HS-27A (cell line): ENCODE results near the gene SLC18B1.
"Not testable (repeated sequence)": the region's sequence is repeated elsewhere in the genome, so short reads cannot be mapped to it uniquely, and the experiment has no call there.

Source experiments
- DNase-seq: peaks from one replicate; pipeline ENCODE4 v3.0.0-alpha.2; 2012; ENCODE audit warnings: low read depth, missing footprints

SLC18B1 gene

DNA sequence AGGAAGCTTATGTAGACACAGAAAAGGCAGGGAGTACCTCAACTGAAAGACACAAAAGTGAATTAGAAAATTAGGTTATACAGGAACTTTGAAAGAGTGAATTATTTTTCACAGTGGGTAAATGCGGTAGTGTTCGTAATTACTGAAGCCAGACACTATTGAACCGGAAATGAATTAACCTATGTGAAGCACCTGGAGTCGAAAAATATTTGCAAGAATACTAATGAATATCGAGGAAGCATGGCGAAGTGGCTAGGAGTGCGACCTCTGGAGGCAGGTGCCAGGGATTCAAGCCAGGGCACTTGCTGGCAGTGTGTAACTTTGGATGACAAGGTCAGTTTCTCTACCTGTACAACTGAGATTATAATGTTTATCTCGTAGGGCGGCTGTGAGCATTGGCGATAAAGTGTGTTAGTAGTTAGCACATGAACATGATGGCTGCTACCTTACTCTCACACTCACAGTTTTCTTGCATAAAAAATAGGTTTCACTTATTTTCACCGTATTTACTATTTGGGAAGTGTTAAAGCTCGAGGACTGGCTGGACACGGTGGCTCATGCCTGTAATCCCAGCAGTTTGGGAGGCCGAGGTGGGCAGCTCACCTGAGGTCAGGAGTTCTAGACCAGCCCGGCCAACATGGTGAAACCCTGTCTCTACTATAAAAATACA is 567 bp upstream of the SLC18B1 start:
- no peak for DNase-seq

DNA sequence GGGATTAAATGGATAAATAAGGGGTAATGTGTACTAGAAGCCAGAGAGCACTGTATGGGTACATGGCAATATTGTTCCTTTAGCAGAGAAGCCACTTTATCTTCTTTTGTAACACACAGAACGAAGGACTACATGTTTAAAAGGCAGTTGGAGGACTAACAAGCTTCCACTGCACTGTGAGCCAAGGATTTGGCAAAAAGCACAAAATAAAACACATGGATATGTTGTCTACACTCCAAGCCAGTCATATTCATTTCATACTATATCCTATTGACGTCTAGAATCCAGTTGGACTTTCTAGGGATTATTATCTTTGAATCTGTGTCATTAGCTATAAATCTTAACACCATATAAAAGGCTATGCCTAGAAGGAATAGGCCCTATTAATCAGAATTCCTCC is 3.0 kb downstream of the SLC18B1 start:
- DNase-seq, result no peak

DNA sequence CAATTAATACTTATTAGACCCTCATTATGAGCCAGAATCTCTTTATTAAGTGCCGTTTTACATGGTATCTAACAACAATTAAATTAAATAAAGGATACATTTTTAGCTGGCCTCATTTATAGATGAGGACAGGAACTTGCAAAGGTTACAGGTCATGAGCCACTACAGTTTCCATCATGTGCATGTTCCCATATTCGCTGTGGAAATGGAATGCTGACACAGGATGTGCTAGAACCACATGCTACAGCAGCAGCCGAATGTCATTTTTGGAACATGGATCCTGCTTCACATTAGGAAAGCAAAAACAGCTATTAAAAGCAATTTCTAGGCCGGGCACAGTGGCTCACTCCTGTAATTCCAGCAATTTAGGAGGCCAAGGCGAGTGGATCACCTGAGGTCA is 5.9 kb downstream of the SLC18B1 start:
- DNase-seq, result no peak

DNA sequence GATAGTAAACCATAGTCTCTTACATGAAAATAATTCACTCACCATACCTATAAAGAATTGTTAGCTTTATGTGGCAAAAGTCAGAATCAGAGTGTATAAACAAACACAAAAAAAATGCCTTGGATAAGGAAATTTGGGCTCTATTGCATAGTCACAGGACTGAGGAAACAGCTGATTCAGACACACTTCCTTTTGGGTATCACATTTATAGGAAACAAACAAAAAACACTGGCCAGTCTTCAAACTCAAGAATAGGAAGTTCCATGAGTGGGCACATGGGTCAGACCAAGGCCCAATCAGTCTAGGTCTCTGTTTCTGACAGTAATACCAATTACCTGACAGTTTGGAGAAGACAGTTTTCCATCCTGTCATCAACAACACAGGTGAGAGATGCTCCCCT is 8.0 kb downstream of the SLC18B1 start:
- no peak for DNase-seq

DNA sequence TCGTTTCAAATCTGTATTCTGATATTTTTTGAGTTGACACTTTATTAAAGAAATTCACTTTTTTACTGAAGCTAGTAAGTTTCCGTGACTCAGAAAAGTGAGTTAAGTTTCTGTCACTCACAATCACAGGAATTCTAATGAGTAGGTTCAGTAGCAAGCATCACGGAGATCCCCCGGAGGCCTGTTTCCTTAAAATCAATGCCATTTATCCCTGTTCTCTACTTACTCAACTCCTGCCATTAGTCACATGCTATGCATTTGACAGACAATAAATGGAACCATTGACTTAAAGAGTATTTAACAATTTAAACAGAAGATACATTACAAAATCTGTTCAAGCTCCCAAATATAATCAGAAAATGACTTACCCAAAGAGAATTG is 9.1 kb downstream of the SLC18B1 start:
- no peak for DNase-seq

DNA sequence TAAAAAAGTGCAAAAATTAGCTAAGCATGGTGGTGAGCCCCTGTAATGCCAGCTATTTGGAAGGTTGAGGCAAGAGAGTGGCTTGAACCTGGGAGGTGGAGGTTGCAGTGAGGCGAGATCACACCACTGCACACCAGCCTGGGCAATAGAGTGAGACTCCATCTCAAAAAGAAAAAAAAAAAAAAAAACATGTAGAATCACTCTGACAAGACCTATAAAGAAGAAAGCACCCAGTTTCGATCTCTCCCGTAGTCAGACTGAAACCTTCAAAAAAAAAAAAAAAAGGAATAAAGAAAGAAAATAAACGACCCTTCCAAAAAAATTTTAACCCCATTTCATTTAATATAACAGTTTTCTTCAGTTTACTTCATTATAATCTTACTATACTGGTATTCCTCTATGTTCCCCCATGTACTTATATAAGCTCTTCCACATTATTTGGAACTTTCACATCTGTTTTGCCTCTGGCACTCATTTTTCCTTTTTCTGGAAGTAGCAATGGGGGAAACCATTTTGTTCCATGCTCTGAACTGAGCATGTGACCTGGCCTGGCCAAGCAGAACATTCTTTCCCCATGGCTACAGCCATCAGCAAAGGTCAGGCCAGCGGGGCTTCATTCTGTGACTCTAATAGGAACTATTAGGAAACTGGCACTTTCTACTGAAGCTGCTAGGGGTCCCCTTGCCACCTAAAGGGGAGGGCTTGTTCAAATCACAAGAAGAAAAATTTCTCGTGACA is 9.6 kb downstream of the SLC18B1 start:
- DNase-seq, result no peak

DNA sequence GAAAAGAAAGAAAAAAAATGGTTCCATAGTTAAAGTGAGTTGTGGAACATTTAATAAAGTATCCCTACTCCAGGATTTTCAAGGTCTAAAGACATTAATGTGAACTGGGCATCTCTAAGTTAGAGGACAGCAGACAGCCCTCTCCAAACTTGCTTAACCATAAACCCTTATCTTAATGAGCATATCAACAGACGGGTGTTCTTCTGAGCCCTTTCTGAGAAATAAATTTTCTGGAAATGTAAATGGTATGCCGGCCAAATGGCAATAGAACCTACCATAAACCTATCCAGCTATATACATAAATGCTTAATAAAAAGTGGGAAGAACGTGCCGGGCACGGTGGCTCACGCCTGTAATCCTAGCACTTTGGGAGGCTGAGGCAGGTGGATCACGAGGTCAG is 12.5 kb downstream of the SLC18B1 start:
- no peak for DNase-seq

DNA sequence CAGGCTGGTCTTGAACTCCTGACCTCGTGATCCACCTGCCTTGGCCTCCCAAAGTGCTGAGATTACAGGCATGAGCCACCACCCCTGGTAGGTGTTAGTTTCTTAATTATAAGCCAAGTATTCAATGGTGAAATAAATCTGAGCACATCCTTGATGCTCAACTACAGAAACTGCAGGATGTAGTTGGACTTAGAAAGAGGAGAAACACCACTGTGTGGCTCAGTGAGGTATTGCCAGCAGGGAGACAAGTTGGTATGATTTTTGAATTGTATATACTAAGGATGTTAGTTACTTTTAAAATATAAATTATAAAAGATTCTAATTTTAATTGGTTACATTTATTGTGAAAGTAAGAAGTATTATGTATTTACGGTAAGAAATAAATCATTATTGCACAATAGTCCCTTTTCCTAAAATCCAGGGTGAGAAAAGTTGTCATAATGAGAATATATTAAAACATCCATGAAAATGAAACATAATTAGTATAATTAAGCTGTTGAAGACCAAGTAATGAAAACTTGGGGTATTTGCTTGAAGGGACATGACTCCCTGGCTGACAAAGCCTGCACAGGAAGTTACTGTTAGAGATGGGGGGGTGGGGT is 17.6 kb downstream of the SLC18B1 start:
- DNase-seq, result no peak

DNA sequence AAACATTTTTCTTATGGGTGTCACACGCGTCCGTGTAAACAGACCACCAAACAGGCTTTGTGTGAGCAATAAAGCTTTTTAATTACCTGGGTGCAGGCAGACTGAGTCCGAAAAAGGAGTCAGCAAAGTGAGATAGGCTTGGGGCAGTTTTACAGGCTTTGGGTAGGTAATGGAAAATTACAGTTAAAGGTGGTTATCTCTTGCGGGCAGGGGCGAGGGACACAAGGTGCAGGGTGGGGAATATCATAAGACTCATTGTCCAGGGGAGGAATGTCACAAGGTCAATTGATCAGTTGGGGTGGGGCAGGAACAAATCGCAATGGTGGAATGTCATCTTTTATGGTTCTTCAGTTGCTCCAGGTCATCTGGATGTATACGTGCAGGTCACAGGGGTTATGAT is 20.6 kb downstream of the SLC18B1 start:
- DNase-seq, result not testable (repeated sequence)

DNA sequence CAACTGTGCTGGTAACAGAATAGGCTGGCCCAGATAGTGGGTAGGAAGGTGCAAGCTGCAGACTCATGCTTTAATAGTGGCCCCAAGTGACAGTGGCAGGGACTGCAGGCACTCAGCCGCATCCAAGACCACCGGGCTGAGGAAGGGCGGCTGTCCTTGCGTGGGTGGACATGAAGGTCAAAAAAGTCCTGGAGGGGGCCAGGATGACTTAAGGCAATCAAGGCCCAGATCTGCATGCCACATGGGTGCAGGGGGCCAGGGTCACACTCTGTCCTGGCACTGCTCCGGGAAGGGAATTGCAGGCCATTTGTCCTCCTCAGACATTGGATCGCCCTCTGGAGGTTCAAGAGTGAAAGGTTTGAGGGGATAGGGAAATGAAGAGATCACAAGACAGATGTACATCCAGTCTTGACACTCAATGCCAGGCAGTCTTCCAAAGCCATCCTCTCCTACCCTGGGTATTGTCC is 30.4 kb downstream of the SLC18B1 start:
- no peak for DNase-seq

DNA sequence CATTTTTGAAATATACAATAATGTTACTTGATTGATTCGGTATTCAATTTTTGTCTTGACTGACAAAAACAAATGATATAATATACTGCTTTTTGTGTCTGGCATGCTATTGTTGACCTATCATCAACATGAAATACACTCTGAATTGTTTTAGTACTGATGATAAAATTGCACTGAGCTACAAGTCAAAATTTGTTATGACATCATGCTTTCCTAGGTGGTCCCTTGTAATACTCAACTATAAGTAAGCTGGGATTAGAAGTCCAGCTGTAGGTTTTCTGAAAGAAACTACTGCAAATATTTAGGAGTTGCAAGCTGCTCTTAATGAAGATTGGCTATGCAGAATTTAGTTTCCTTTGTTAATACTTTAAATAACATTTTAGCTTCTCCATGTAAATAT is 32.9 kb downstream of the SLC18B1 start:
- no peak for DNase-seq

DNA sequence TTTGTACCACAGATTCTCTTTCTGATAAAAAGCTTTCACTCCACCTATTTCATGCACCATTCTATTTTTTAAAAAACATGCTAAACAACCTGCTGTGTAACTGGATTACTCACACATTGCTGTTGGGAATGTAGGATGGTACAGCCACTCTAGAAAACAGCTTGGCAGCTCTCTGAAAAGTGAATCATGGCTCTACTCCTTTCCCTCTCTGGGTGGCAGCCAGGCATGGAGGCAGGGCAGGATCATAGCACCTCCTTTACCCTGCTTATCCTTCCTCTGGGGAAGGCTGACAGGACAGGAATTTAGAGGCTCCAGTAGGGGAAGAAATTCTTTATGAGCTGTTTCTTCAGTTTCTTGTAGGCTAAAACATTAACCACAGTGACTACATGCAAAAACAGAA is 34.1 kb downstream of the SLC18B1 start:
- peak; percentile 33 for DNase-seq

DNA sequence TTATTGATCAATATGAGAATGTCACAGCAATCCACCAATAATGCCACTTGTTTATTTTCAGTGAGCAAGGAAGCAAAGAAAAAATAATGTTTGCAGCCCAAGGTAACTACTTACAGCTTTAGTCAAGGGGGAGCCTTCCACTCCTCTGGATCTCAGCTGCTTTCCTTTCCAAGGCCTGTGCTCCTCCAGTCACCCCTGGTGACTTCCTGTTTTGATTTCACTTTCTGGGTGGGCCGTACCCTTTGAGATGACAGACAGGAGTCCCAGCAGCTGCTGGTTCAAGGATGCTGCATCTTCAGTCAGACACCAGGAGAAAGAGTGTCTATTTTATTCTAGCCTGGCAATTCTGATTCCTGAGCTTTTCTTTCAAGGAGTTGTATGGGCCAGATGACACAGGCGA is 35.2 kb downstream of the SLC18B1 start:
- no peak for DNase-seq

DNA sequence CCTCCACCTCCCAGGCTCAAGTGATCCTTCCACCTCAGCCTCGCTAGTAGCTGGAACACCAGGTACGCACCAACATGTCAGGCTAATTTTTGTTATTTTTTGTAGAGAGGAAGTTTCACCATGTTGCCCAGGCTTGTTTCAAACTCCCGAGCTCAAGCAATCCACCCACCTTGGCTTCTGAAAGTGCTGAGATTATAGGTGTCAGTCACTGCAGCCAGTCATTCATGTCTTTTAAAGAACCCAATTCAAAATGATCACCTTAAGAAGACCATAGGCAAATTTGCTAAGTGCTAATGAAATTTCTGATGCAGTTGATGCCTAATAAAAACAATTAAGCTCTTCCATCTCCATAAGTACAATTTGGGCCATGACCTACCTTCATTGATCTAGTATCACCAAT is 38.2 kb downstream of the SLC18B1 start:
- DNase-seq, result no peak

DNA sequence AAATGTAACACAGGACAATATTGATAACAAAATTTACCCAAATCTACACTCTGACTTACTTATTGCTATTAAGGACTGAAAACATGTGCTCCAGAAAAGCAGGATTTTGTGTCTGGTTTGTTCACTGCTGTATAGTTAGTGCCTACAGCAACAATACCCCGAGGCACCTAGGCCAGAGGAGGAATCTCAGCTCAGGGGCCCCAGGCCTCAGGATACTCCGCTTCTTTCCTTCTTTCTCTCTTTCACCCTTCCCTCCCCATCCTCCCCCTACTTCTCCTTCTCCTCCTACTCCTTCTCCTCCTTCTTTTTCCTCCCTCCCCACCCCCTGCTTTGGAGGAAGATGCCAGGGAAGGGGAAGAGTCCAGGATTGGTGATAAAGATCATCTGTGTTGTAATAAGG is 39.7 kb downstream of the SLC18B1 start:
- no peak for DNase-seq

DNA sequence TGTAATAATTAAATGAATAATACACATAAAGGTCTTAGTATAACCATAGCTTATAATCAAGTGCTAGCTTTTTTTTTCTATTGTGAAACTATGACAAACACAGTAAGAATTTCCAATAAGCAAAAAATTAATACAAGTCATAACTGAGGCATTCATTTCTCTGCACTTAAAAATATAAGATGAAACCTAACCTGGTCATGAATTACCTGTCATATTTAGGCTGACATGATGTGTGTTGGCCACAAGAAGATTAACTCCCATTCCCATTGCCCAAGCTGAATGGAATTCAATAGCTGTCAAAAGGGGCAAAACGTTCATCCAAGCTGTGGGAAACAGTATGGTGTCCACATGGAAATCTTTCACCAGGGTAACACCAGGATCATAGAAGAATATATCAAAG is 46.2 kb downstream of the SLC18B1 start:
- DNase-seq, result no peak

DNA sequence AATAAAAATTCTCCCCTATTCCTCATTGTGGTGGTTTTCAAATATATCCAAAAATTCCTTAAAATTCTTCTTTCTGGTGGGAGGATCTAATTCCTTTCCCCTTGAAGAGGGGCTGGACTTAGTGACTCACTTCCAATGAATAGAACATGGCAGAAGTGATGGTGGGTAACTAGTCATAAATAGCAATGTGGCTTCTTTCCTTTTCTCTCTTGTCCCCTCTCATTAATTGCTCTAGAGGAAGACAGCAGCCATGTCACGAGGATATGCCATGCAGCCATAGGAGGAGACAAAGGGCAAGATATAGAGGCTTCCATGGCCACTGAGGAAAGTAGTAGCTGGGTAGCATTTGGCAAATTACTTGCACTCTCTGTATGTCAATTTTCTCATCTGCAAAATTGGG is 46.6 kb downstream of the SLC18B1 start:
- DNase-seq, result no peak

DNA sequence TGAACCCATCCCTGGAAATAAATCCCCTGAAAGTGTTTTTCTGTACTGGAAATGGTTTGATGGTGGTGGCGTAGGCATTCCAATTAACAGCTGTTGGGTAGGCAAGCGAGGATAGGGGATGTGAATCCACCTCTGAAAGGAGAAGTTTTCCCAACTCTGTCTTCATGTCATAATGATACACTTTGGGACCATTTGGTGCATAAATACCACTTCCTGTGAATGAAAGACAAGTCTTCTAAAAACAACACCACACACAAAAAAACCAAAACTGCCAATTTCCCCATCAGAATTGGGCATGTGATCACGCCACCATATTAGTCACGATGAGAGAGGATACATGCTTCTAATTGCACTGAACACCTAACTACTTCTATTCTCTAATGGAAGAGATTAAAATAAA is 47.1 kb downstream of the SLC18B1 start:
- DNase-seq, result no peak

DNA sequence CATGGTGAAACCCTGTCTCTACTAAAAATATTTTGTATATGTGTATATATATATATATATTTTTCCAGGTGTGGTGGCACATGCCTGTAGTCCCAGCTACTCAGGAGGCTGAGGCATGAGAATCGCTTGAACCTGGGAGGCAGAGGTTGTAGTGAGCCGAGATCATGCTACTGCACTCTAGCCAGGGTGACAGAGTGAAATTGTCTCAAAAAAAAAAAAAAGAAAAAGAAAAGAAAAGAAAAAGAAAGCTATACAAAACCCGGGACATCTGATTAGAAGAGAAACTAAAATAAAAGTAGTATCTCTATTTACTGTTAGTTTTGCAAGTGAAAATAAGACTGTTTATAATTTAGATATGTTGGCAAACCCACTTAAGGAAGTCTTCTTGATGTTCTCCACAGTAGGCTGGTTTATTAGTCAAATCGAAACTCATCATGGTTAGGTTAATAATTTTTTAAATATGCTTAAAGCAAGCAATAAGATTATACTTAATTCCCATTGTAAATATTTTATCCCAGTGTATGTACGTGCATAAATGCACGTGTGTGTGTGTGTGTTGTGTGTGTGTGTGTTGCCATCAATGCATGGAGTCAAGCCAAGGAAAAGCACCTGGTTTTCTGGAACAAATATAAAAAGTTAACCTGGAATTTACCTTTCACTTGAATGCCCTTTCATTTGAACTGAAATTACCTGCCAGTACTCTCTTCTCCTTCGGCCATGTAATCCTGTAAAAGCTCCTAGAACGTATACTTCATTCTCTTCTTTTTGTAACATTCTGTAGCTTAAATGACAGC is 47.8 kb downstream of the SLC18B1 start:
- no peak for DNase-seq

DNA sequence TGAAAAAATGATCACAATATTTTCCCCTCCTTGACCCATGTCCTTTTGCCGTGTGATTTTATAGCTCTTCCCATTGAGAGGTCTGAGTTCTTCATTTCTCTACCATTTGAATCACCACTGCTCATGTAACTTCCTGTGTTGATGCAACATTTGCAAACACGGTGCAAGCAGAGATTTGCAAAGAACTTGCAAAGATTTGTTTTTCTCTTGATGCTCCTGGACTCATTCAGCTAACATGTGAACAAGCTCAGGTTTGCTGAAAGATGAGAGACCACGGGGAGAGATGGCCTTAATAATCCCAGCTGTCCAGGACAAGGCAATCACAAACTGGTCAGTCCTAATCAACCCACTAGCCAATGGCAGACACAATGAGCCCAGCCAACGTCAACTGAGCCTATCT is 49.3 kb downstream of the SLC18B1 start:
- DNase-seq, result no peak

DNA sequence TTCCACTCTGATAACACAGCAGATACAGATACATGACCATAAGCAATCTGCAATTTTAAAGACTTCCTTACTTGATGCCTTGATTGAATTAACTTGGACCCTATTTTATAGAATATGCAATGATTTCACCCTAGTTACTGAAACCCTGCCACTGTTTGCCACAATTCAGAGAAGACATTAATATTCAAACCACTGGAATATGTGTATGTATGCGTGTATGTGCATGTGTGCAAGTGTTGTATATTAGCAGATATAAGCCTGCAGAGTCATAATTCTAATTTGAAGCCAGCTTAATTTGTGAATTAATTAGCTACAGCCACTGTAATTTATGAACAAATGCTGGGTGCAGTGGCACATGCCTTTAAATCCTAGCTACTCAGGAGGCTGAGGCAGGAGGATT is 50.0 kb downstream of the SLC18B1 start:
- no peak for DNase-seq

DNA sequence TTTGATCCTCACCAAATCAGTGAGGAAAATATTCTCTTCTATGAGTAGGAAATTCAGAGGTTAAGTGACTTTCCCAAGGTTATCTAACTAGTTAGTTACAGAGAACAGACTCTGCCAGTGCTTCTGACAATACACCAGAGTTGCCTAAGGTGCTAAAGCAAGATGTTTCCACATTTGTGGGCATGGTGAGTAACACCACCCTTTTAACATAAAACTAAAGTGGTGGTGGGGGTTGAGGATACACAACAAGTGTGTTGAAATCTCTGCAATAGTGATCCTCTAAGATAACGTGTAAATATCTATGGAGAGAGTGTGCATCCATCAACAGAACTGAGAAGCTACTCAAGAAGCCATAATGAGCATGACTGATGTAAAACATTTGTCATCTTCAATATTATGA is 52.4 kb downstream of the SLC18B1 start:
- DNase-seq, result no peak

DNA sequence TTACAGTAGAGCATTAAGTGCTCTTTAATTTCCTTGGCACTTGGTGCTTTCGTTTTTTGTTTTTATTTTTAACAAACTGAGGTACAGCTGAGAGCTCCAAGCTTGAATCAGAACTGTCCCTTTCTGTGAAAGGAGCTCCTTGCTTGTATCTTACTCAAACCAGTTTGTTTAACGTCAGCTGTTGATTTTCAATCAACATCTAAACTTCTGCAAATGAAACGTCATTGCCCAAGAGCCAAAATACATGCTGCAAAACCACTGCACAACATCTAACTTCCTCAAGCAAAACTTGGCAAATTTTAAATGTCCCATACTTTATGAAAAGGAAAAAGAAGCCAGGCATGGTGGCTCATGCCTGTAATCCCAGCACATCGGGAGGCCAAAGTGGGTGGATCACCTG is 55.9 kb downstream of the SLC18B1 start:
- DNase-seq, result no peak
